ENCODE data around the gene CASP3.
"Not testable (repeated sequence)": the region's sequence is repeated elsewhere in the genome, so short reads cannot be mapped to it uniquely, and the experiment has no call there.

CASP3 gene

GRCh38 chr4:184660978-184661377, 11.7 kb upstream of the CASP3 start:
- TF ChIP-seq, protein P1, sequence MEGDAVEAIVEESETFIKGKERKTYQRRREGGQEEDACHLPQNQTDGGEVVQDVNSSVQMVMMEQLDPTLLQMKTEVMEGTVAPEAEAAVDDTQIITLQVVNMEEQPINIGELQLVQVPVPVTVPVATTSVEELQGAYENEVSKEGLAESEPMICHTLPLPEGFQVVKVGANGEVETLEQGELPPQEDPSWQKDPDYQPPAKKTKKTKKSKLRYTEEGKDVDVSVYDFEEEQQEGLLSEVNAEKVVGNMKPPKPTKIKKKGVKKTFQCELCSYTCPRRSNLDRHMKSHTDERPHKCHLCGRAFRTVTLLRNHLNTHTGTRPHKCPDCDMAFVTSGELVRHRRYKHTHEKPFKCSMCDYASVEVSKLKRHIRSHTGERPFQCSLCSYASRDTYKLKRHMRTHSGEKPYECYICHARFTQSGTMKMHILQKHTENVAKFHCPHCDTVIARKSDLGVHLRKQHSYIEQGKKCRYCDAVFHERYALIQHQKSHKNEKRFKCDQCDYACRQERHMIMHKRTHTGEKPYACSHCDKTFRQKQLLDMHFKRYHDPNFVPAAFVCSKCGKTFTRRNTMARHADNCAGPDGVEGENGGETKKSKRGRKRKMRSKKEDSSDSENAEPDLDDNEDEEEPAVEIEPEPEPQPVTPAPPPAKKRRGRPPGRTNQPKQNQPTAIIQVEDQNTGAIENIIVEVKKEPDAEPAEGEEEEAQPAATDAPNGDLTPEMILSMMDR (IDR thresholded peaks at IDR 0.05; ENCODE audit: low read depth, low read length), result no peak
- H3K27ac ChIP-seq, result no peak overlapping the region
- no peaks in the 10 kb centered on the region for H3K9me3 ChIP-seq (ENCODE audit: severe bottlenecking)
- no peak overlapping the region for H3K4me3 ChIP-seq (ENCODE audit: low read depth, low read length)
- H3K27me3 ChIP-seq (ENCODE audit: insufficient read depth, low read depth, severe bottlenecking), result no peaks in the 10 kb centered on the region
- DNase-seq, result no peak
- H3K36me3 ChIP-seq, result peaks cover 23% of the 10 kb centered on the region

- H3K27ac ChIP-seq; DNase-seq; H3K27me3 ChIP-seq (ENCODE audit: insufficient read depth, low read depth, severe bottlenecking); H3K9me3 ChIP-seq (ENCODE audit: severe bottlenecking); H3K4me3 ChIP-seq (ENCODE audit: low read depth, low read length): not testable (repeated sequence)
- H3K36me3 ChIP-seq, result peaks cover 26% of the 10 kb centered on the region
Observed at GRCh38 chr4:184657820-184658219, 8.6 kb upstream of the CASP3 start.

- peaks cover 26% of the 10 kb centered on the region for H3K36me3 ChIP-seq
- no peak for DNase-seq
- no peak overlapping the region for H3K27ac ChIP-seq
- no peak overlapping the region for H3K4me3 ChIP-seq (ENCODE audit: low read depth, low read length)
- H3K9me3 ChIP-seq (ENCODE audit: severe bottlenecking), result no peaks in the 10 kb centered on the region
- H3K27me3 ChIP-seq (ENCODE audit: insufficient read depth, low read depth, severe bottlenecking), result no peaks in the 10 kb centered on the region
- TF ChIP-seq, protein P1 (IDR thresholded peaks at IDR 0.05; ENCODE audit: low read depth, low read length), result no peak
Observed at GRCh38 chr4:184657144-184657543, 7.9 kb upstream of the CASP3 start.

DNA sequence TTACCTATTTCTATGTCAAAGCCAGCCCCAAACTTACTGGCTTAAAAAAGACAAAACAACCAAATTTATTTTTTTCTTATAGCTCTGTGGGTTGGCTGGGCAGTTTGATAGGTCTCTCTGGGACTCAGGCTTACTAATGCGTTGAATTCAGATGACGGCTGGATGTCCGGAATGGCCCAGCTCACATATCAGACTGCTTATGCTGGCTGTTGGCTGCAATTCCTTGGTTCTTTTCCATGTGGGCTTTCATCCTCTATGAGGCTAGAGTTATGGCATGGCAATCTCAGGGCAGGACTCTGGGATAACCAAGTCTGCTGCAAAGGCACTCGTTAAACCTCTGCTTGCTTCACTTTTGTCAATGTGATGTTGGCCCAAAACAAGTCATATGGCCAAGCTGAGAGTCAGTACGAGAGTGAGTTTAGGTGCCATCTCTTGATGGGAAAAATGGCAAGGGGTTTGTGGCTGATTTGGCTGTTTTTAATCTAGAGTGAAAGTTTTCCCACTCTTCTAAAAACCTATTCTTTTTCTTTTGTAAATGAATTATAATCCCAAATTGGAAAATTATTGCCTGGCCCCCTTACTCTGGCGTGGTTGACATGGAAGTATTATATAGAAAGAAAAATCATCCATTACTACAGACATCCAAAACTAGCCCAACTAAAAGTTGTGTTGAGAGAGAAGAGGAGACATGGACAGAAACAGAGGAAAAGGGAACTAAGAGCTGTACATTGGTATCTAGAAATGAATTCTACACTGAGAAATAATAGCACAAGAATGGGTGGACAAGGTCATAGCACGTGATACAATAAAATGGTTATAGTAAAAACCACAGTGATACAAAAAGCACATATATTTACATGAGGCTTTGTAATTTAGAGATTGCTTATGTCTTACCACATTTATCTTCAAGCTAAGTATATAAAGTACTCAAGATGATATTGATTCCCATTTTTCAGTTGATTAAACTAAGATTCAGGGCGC, 6.9 kb upstream of the CASP3 start:
- H3K4me3 ChIP-seq (ENCODE audit: low read depth, low read length), result no peak overlapping the region
- TF ChIP-seq, protein P1 (IDR thresholded peaks at IDR 0.05; ENCODE audit: low read depth, low read length), result no peak
- peaks cover 22% of the 10 kb centered on the region for H3K36me3 ChIP-seq
- no peak overlapping the region for H3K27ac ChIP-seq
- DNase-seq, result no peak
- no peaks in the 10 kb centered on the region for H3K27me3 ChIP-seq (ENCODE audit: insufficient read depth, low read depth, severe bottlenecking)
- H3K9me3 ChIP-seq (ENCODE audit: severe bottlenecking), result no peaks in the 10 kb centered on the region

DNA sequence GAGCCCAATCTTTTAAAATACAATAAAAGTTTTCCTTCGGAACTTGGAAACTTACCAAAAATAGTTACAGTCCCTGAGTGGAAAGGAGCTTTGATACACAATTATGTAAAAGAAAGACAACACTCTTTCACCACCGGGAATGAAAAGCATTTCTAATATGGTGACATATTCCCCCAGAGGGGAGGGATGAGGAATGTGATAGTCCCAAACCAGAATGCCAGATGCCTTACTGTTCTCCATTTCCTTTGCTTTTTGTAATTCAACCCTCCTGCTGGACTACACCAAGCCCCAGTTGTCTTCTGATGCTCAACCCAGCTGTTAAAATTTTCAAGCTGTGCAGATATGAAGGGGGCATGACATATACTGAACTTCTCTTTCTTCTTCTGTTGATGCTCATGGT, 4.4 kb upstream of the CASP3 start:
- no peak overlapping the region for H3K27ac ChIP-seq
- DNase-seq, result no peak

GRCh38 chr4:184652681-184653080, 3.4 kb upstream of the CASP3 start:
- H3K36me3 ChIP-seq, result peaks cover 12% of the 10 kb centered on the region
- H3K9me3 ChIP-seq (ENCODE audit: severe bottlenecking); H3K27me3 ChIP-seq (ENCODE audit: insufficient read depth, low read depth, severe bottlenecking); H3K4me3 ChIP-seq (ENCODE audit: low read depth, low read length); H3K27ac ChIP-seq; DNase-seq: not testable (repeated sequence)

More for the DNA sequence above, 4.4 kb upstream of the CASP3 start:
- no peaks in the 10 kb centered on the region for H3K9me3 ChIP-seq (ENCODE audit: severe bottlenecking)
- TF ChIP-seq, protein P1 (IDR thresholded peaks at IDR 0.05; ENCODE audit: low read depth, low read length), result no peak
- no peak overlapping the region for H3K4me3 ChIP-seq (ENCODE audit: low read depth, low read length)
- H3K36me3 ChIP-seq, result peaks cover 12% of the 10 kb centered on the region
- no peaks in the 10 kb centered on the region for H3K27me3 ChIP-seq (ENCODE audit: insufficient read depth, low read depth, severe bottlenecking)
